ENCODE measurements around the gene BTN1A1. TPM values are rescaled to one million over a fixed set of nuclear protein-coding genes. Genes with fewer than 3 reads are reported as not detected.

BTN1A1 gene
- total and polyA plus RNA-seq, 9 of the 15 experiments (the other 6 are each of a cell fraction or from before 2014, with no cell fraction given): 0.01 to 0.15 (median 0.06) TPM; not detected in 4

- TF ChIP-seq CBX1 (IDR thresholded peaks at IDR 0.05; ENCODE audit: low read depth): no peak
- no peak for TF ChIP-seq STAT6 (CRISPR knock-in tag; IDR thresholded peaks at IDR 0.05)
- no peak for TF ChIP-seq ZNF778 (CRISPR knock-in tag; IDR thresholded peaks at IDR 0.05)
- no peak for TF ChIP-seq PURB (CRISPR knock-in tag; IDR thresholded peaks at IDR 0.05; ENCODE audit: low read depth)
- no peak for TF ChIP-seq HNRNPK (IDR thresholded peaks at IDR 0.05; ENCODE audit: low read depth, low read length, poor library complexity, severe bottlenecking)
- TF ChIP-seq USF2 (CRISPR knock-in tag; IDR thresholded peaks at IDR 0.05): no peak
- TF ChIP-seq BRF1 (IDR thresholded peaks at IDR 0.05; ENCODE audit: borderline replicate concordance, extremely low read depth, insufficient read length): no peak
- no peak for TF ChIP-seq CEBPZ (IDR thresholded peaks at IDR 0.05; ENCODE audit: borderline replicate concordance, low read depth, low read length)
- no peak for TF ChIP-seq CBX3 (IDR thresholded peaks at IDR 0.05; ENCODE audit: borderline replicate concordance in 1 of 2, low read length in 2 of 2)
- no peak for TF ChIP-seq MXD1 (CRISPR knock-in tag; IDR thresholded peaks at IDR 0.05; ENCODE audit: borderline replicate concordance, poor library complexity, severe bottlenecking)
- TF ChIP-seq PRDM10 (IDR thresholded peaks at IDR 0.05; ENCODE audit: partially characterized antibody): no peak
- no peak for TF ChIP-seq ELK1 (CRISPR knock-in tag; IDR thresholded peaks at IDR 0.05)
Observed at GRCh38 chr6:26554697-26555504, 54.8 kb downstream of the BTN1A1 start (continued).
